Breast epithelium (tissue), 4 donors: ENCODE measurements around the gene TTC4. TPM values are rescaled to one million over a fixed set of nuclear protein-coding genes. Genes with fewer than 3 reads are reported as not detected.

Experiments used
- DNase-seq, 2 donors: peaks; one replicate each; pipeline ENCODE4 v3.0.0-alpha.2; 2019; ENCODE audit warnings: low spot score in 2 of 2
- H3K27ac ChIP-seq, 2 donors: fragments of 200-600 bp; sonication (generic) in 1 of 2; one replicate each; pipeline ENCODE4 v1.5.1; 2016 to 2019; ENCODE audit warnings: mild to moderate bottlenecking in 1 of 2
- H3K27me3 ChIP-seq, 2 donors: fragments of 200-600 bp; sonication (generic) in 1 of 2; one replicate each; pipeline versions ENCODE4 v1.5.1 to v1.6.0; 2017 to 2019; ENCODE audit warnings: control low read depth in 1 of 2, mild to moderate bottlenecking in 1 of 2
- H3K36me3 ChIP-seq: fragments of 200-600 bp; one replicate; pipeline ENCODE4 v1.5.1; 2019
- H3K4me1 ChIP-seq, 2 donors: fragments of 200-600 bp; sonication (generic); one replicate each; pipeline ENCODE4 v1.5.1; 2016 to 2019; ENCODE audit warnings: control low read depth in 1 of 2
- H3K4me3 ChIP-seq, 3 donors: fragments of 200-600 bp; sonication (generic); 1 replicate in 2 of 3; 2 replicates in 1 of 3; pipeline ENCODE4 v1.5.1; 2016 to 2019; ENCODE audit warnings: mild to moderate bottlenecking in 3 of 3, moderate library complexity in 2 of 3
- H3K9me3 ChIP-seq, 2 donors: fragments of 200-600 bp; sonication (generic) in 1 of 2; one replicate each; pipeline ENCODE4 v1.5.1; 2016 to 2019; ENCODE audit warnings: control low read depth in 1 of 2
- POLR2A ChIP-seq: fragments of 450-650 bp; IDR thresholded peaks from one replicate; pipeline ENCODE4 v1.6.1; 2016; ENCODE audit warnings: antibody characterized with exemption, mild to moderate bottlenecking, moderate library complexity
- POLR2AphosphoS5 ChIP-seq, 3 donors: sonication (generic); formaldehyde crosslinking; IDR thresholded peaks; one replicate each; pipeline ENCODE4 v1.6.1; 2017; ENCODE audit warnings: antibody characterized with exemption in 3 of 3
- intact Hi-C: fragments of 100-400 bp; cut with DNase I; formaldehyde crosslinking; loops from one replicate; pipeline ENCODE4 v1.15.1; 2023; ENCODE audit warnings: low total_unique reads
- total RNA-seq, 3 donors: library from RNA; depleted of rRNA; stranded (reverse); fragments of >200 nt; gene quantifications; one replicate each; pipeline ENCODE4 v1.1.0, GENCODE V29; 2016
- TF ChIP-seq, protein P1 (sequence below), 3 donors: fragments of 450-650 bp; IDR thresholded peaks; one replicate each; pipeline ENCODE4 v1.5.1; 2016 to 2017; ENCODE audit warnings: antibody characterized with exemption in 3 of 3, mild to moderate bottlenecking in 3 of 3, moderate library complexity in 3 of 3

Gene TTC4
- total RNA-seq, 3 donors from 2014 or later = 18.2 to 33.8 (median 26.9) TPM

DNA sequence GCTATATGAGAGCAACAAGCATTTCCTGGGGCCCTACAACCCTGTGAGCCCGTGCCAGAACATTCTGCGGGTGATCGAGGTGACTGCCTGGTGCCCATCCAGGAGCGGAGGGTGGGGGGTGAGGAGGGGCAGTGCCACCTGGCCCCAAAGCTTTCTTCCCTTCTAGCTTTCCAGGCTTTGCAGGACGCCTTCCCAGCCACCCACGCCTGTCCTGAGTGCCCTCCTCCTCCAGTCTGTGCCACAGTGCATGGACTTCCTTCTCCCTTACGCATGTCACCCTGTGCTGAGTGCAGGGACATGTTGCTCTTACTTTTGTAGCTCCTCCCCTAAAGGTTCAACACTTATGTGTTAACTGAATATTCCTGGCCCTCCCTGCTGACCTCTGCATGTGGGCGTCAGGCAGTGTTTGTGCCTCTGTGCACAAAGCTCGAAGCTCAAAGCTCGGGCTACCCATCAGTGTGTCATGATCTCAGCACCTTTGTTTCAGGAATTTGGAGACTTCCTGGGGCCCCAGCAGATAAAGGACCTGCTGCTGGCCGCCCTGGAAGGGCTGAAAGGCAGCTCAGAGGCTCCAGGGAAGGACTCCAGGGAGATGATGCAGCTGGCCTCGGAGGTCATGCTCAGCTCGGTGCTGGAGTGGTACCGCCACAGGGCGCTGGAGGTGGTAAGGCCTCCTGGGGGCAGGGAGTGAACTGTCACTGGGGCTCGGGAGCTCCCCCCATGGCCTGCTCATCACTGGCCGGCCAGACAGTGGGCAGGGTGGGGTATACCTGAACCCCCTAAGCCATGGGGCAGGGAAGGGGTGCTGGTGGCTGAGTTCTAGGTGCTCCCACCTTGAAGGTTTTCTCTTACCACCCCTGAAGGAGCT, 36.7 kb upstream of the TTC4 start:
- no peak overlapping the region for H3K4me3 ChIP-seq
- TF ChIP-seq POLR2A (no peak), POLR2AphosphoS5 (IDR thresholded peaks at IDR 0.05) (no peak)
- TF ChIP-seq, protein P1, sequence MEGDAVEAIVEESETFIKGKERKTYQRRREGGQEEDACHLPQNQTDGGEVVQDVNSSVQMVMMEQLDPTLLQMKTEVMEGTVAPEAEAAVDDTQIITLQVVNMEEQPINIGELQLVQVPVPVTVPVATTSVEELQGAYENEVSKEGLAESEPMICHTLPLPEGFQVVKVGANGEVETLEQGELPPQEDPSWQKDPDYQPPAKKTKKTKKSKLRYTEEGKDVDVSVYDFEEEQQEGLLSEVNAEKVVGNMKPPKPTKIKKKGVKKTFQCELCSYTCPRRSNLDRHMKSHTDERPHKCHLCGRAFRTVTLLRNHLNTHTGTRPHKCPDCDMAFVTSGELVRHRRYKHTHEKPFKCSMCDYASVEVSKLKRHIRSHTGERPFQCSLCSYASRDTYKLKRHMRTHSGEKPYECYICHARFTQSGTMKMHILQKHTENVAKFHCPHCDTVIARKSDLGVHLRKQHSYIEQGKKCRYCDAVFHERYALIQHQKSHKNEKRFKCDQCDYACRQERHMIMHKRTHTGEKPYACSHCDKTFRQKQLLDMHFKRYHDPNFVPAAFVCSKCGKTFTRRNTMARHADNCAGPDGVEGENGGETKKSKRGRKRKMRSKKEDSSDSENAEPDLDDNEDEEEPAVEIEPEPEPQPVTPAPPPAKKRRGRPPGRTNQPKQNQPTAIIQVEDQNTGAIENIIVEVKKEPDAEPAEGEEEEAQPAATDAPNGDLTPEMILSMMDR (IDR thresholded peaks at IDR 0.05) = no peak
- no peaks in the 10 kb centered on the region for H3K36me3 ChIP-seq
- H3K9me3 ChIP-seq = no peaks in the 10 kb centered on the region
- H3K27me3 ChIP-seq = no peaks in the 10 kb centered on the region
- DNase-seq = no peak
- intact Hi-C loops = no loop called here
- H3K27ac ChIP-seq = no peak overlapping the region
- H3K4me1 ChIP-seq = no peaks in the 10 kb centered on the region

DNA sequence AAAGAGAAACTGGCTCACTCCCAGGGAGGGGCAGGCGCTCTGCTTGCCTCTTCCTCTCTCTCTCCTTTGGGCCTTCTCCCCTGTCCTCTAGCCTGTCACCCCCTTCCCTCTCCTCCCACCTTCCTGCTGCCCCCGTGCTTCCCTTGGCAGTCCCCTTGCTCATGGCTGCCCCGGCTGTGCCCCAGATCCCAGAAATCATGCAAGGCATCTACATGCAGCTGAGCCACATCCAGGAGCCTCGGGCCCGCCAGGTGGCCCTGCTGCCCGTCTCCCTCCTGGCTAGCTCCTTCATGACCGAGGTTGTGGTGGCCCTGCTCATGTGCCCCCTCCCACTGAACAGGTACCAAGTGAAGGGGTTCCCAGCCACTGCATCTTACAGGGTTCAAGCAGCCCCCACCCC, 36.0 kb upstream of the TTC4 start:
- no peak for DNase-seq
- no peaks in the 10 kb centered on the region for H3K4me1 ChIP-seq
- intact Hi-C loops = no loop called here
- H3K4me3 ChIP-seq = no peak overlapping the region
- H3K9me3 ChIP-seq = no peaks in the 10 kb centered on the region
- no peaks in the 10 kb centered on the region for H3K36me3 ChIP-seq
- no peaks in the 10 kb centered on the region for H3K27me3 ChIP-seq
- no peak for TF ChIP-seq POLR2AphosphoS5 (IDR thresholded peaks at IDR 0.05)
- TF ChIP-seq POLR2A = no peak
- TF ChIP-seq, protein P1 (IDR thresholded peaks at IDR 0.05) = no peak
- H3K27ac ChIP-seq = no peak overlapping the region

DNA sequence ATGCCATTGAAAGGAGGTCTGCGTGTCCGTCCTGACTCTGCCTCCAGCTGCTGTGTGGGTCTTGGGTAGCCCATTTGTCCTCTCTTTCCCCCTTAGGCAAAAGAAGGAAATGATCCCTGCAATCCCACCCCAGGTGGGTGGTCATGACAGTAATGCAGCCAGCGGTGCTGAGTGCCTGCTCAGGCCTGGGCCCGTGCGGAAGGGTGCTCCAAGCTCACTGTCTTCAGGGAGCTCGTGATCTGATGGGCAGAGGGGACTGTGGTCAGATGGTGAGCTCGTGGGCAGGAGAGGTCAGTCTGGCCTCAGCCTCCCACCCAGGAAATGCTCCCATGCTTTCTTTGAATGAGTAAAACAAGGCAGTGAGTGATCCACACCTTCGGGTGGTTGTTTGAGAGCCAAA, 35.3 kb upstream of the TTC4 start:
- H3K36me3 ChIP-seq = no peaks in the 10 kb centered on the region
- DNase-seq = no peak
- intact Hi-C loops = no loop called here
- no peaks in the 10 kb centered on the region for H3K27me3 ChIP-seq
- H3K9me3 ChIP-seq = no peaks in the 10 kb centered on the region
- no peak overlapping the region for H3K4me3 ChIP-seq
- H3K27ac ChIP-seq = no peak overlapping the region
- no peak for TF ChIP-seq POLR2A
- no peak for TF ChIP-seq POLR2AphosphoS5 (IDR thresholded peaks at IDR 0.05)
- TF ChIP-seq, protein P1 (IDR thresholded peaks at IDR 0.05) = no peak
- H3K4me1 ChIP-seq = no peaks in the 10 kb centered on the region

DNA sequence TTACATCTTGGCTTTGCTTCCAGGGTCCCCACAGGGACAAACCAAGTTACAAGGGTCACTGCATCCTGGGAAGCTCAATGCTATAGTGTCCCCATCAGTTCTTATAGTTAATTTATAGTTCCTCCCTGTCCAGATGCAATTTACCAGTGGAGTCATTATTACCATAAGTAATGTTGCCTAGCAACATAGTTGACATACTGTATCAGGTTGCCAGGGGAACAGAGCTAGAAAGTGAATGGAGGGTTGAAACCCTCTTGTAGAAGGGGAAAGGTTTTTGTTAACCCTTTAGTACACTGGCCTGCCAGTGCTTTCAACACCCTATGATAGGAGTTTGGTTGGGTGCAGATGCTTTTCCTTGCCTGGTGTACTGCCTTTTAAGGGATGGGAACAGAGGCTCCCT, 34.3 kb upstream of the TTC4 start:
- no peaks in the 10 kb centered on the region for H3K4me1 ChIP-seq
- H3K27ac ChIP-seq = no peak overlapping the region
- TF ChIP-seq POLR2AphosphoS5 (IDR thresholded peaks at IDR 0.05) = no peak
- TF ChIP-seq, protein P1 (IDR thresholded peaks at IDR 0.05) = no peak
- TF ChIP-seq POLR2A = no peak
- intact Hi-C loops = no loop called here
- H3K4me3 ChIP-seq = no peak overlapping the region
- H3K27me3 ChIP-seq = no peaks in the 10 kb centered on the region
- H3K9me3 ChIP-seq = no peaks in the 10 kb centered on the region
- DNase-seq = no peak
- H3K36me3 ChIP-seq = no peaks in the 10 kb centered on the region

DNA sequence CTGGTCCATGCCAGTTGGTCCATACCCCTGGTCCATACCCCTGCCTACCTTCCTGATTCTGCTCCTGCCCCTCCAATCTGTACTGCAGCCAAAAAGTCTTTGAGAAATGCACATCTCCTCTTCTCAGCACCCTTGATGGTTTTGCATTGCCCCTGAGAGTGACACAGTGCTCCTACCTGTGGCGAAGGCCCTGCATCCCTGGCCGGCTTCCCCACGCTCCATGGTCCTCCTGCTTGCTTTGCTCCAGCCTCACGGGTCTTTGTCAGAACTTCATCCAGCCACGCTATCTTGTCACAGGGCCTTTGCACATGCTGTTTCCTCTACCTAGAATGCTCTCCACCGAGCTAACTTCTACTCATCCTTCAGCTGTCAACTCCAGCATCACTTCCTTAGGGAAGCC, 32.2 kb upstream of the TTC4 start:
- Histone ChIP-seq H3K27ac (no peak overlapping the region), H3K36me3 (no peaks in the 10 kb centered on the region), H3K4me3 (no peak overlapping the region), H3K27me3 (no peaks in the 10 kb centered on the region), H3K4me1 (no peaks in the 10 kb centered on the region), H3K9me3 (no peaks in the 10 kb centered on the region)
- intact Hi-C loops = no loop called here
- TF ChIP-seq POLR2AphosphoS5 (IDR thresholded peaks at IDR 0.05) (no peak), POLR2A (no peak)
- TF ChIP-seq, protein P1 (IDR thresholded peaks at IDR 0.05) = no peak
- DNase-seq = no peak
